HL-60 (cell line): ENCODE results near the gene ADGRG1.
"Not testable (repeated sequence)": the region's sequence is repeated elsewhere in the genome, so short reads cannot be mapped to it uniquely, and the experiment has no call there.

Experiments used
- DNase-seq, 2 experiments: peaks; one replicate each; pipeline ENCODE4 v3.0.0-alpha.2; 2010 to 2020; ENCODE audit warnings: low read depth in 1 of 2, low spot score in 1 of 2
- H3K27ac ChIP-seq: fragments of 250-450 bp; sonication (Bioruptor Pico); replicated peaks from 2 replicates; pipeline ENCODE4 v1.5.1; 2020; ENCODE audit warnings: mild to moderate bottlenecking, moderate library complexity
- H3K27me3 ChIP-seq: fragments of 250-450 bp; sonication (Bioruptor Pico); 2 replicates; pipeline ENCODE4 v1.5.1; 2021; ENCODE audit warnings: mild to moderate bottlenecking, moderate library complexity; ENCODE audit not compliant: insufficient read depth, poor library complexity, severe bottlenecking
- H3K4me3 ChIP-seq: replicated peaks from 2 replicates; pipeline ENCODE4 v1.5.1; 2011; ENCODE audit warnings: mild to moderate bottlenecking, control low read depth, low read length; ENCODE audit not compliant: insufficient read depth
- GABPA ChIP-seq: IDR thresholded peaks from 2 replicates; pipeline ENCODE4 v1.6.1; 2012; ENCODE audit warnings: low read depth
- POLR2AphosphoS5 ChIP-seq: IDR thresholded peaks from 2 replicates; pipeline ENCODE4 v1.6.1; 2012; ENCODE audit warnings: low read depth
- REST ChIP-seq: IDR thresholded peaks from 2 replicates; pipeline ENCODE4 v1.6.1; 2012; ENCODE audit warnings: low read depth; ENCODE audit not compliant: insufficient replicate concordance
- SPI1 ChIP-seq: IDR thresholded peaks from 2 replicates; pipeline ENCODE4 v1.6.1; 2012; ENCODE audit warnings: low read depth, mild to moderate bottlenecking, borderline replicate concordance
- TF ChIP-seq, protein P1 (sequence below): IDR thresholded peaks from one replicate; pipeline ENCODE4 v1.5.1; 2011; ENCODE audit warnings: low read length, control low read depth, inconsistent platforms; ENCODE audit not compliant: insufficient read depth

Gene ADGRG1

DNA sequence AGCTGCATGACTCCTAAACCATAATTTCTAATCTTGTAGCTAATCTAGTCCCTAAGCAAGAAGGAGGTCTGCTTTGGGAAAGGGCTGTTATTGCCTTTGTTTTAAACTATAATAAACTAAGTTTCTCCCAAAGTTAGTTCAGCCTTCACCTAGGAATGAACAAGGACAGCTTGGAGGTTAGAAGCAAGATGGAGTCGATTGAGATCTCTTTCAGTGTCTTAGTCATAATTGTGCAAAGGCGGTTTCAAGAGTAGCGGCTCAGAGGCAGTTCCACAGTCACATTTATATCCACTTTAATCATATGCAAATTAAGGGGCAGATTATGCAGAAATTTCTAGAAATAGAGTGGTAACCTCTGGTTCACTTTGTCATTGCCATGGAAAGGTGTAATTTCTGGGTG lies 83.6 kb downstream of the ADGRG1 start:
- TF ChIP-seq, protein P1, sequence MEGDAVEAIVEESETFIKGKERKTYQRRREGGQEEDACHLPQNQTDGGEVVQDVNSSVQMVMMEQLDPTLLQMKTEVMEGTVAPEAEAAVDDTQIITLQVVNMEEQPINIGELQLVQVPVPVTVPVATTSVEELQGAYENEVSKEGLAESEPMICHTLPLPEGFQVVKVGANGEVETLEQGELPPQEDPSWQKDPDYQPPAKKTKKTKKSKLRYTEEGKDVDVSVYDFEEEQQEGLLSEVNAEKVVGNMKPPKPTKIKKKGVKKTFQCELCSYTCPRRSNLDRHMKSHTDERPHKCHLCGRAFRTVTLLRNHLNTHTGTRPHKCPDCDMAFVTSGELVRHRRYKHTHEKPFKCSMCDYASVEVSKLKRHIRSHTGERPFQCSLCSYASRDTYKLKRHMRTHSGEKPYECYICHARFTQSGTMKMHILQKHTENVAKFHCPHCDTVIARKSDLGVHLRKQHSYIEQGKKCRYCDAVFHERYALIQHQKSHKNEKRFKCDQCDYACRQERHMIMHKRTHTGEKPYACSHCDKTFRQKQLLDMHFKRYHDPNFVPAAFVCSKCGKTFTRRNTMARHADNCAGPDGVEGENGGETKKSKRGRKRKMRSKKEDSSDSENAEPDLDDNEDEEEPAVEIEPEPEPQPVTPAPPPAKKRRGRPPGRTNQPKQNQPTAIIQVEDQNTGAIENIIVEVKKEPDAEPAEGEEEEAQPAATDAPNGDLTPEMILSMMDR, result no peak
- no peak for TF ChIP-seq POLR2AphosphoS5
- TF ChIP-seq GABPA, result no peak
- Histone ChIP-seq H3K27me3 (no peaks in the 10 kb centered on the region), H3K4me3 (no peak overlapping the region), H3K27ac (no peak overlapping the region)
- no peak for DNase-seq

DNA sequence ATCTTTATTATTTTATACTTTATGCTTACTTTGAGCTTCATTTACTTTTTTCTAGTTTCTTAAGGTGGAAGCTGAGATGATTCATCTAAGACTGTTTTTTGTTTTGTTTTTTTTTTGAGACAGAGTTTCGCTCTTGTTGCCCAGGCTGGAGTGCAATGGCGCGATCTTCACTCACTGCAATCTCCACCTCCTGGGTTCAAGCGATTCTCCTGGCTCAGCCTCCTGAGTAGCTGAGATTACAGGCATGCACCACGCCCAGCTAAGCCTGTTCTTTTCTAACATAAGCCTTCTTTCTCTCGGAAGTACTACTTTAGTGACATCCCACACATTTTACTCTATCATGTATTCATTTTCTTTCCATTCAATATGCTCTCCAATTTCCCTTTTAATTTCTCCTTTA lies 84.1 kb downstream of the ADGRG1 start:
- H3K27ac ChIP-seq, DNase-seq, H3K27me3 ChIP-seq, H3K4me3 ChIP-seq: not testable (repeated sequence)

GRCh38 chr16:57713596-57713995 lies 85.2 kb downstream of the ADGRG1 start:
- no peaks in the 10 kb centered on the region for H3K27me3 ChIP-seq
- TF ChIP-seq GABPA (no peak), POLR2AphosphoS5 (no peak), SPI1 (no peak), REST (no peak)
- TF ChIP-seq, protein P1, result no peak
- H3K4me3 ChIP-seq, result no peak overlapping the region
- DNase-seq, result no peak
- no peak overlapping the region for H3K27ac ChIP-seq

GRCh38 chr16:57714047-57714446 lies 85.6 kb downstream of the ADGRG1 start:
- Histone ChIP-seq H3K4me3 (no peak overlapping the region), H3K27me3 (no peaks in the 10 kb centered on the region), H3K27ac (no peak overlapping the region)
- no peak for DNase-seq
- TF ChIP-seq SPI1 (no peak), REST (no peak), POLR2AphosphoS5 (no peak), GABPA (no peak)
- TF ChIP-seq, protein P1, result no peak
